CD14-positive monocyte (primary cell): Measurements from ENCODE around the gene CLBA1. TPM values are rescaled to one million over a fixed set of nuclear protein-coding genes. Genes with fewer than 3 reads are reported as not detected.
A peak's percentile ranks its signal among the peaks of the same experiment; 100 is the strongest.

ENCODE experiments used
- DNase-seq, 3 donors: peaks; one replicate each; pipeline ENCODE4 v3.0.0-alpha.2; 2011 to 2022
- H2AFZ ChIP-seq: 2 replicates; pipeline ENCODE4 v1.6.0; 2012; ENCODE audit warnings: mild to moderate bottlenecking, low read depth, low read length, inconsistent platforms; ENCODE audit not compliant: insufficient read depth, poor library complexity, severe bottlenecking
- H3K27ac ChIP-seq, 2 donors: 1 replicate in 1 of 2; 2 replicates in 1 of 2; pipeline ENCODE4 v1.5.1; 2012 to 2013; ENCODE audit warnings: low read length in 2 of 2, control low read depth in 1 of 2, inconsistent platforms in 1 of 2, low read depth in 1 of 2, mild to moderate bottlenecking in 1 of 2
- H3K27me3 ChIP-seq, 2 donors: one replicate each; pipeline versions ENCODE4 v1.6.0 to v1.6.1; 2011 to 2013; ENCODE audit warnings: low read length in 2 of 2; ENCODE audit not compliant: control insufficient read depth in 2 of 2, insufficient read depth in 2 of 2
- H3K36me3 ChIP-seq, 2 donors: replicated peaks in 1 of 2; 1 replicate in 1 of 2; 2 replicates in 1 of 2; pipeline versions ENCODE4 v1.5.1 to v1.6.1; 2012 to 2013; ENCODE audit warnings: low read length in 2 of 2, control low read depth in 1 of 2, inconsistent platforms in 1 of 2, mild to moderate bottlenecking in 1 of 2; ENCODE audit not compliant: insufficient read depth in 2 of 2, control insufficient read depth in 1 of 2
- H3K4me1 ChIP-seq, 2 donors: 1 replicate in 1 of 2; 2 replicates in 1 of 2; pipeline versions ENCODE4 v1.5.1 to v1.6.1; 2012 to 2013; ENCODE audit warnings: low read length in 2 of 2, control low read depth in 1 of 2, inconsistent platforms in 1 of 2, mild to moderate bottlenecking in 1 of 2, moderate library complexity in 1 of 2; ENCODE audit not compliant: insufficient read depth in 2 of 2, control insufficient read depth in 1 of 2
- H3K4me2 ChIP-seq: replicated peaks from 2 replicates; pipeline ENCODE3; 2012; ENCODE audit warnings: low read length, moderate library complexity, mild to moderate bottlenecking; ENCODE audit not compliant: poor library complexity, severe bottlenecking; ENCODE audit errors: extremely low read depth
- H3K4me3 ChIP-seq, 3 experiments: fragments of 200-600 bp in 1 of 3; sonication (generic) in 1 of 3; replicated peaks in 1 of 3; 1 replicate in 2 of 3; 2 replicates in 1 of 3; pipeline ENCODE4 v1.5.1; 2011 to 2013; ENCODE audit warnings: low read length in 3 of 3, mild to moderate bottlenecking in 3 of 3, control low read depth in 2 of 3, low read depth in 2 of 3, inconsistent platforms in 1 of 3, moderate library complexity in 1 of 3
- H3K79me2 ChIP-seq: 2 replicates; pipeline ENCODE4 v1.6.0; 2012; ENCODE audit warnings: mild to moderate bottlenecking, control low read depth, inconsistent platforms, low read length, moderate library complexity; ENCODE audit not compliant: insufficient read depth
- H3K9ac ChIP-seq: 2 replicates; pipeline ENCODE4 v1.6.0; 2017; ENCODE audit warnings: low read length, mild to moderate bottlenecking; ENCODE audit not compliant: insufficient read depth, poor library complexity, severe bottlenecking
- H3K9me3 ChIP-seq, 2 donors: replicated peaks in 1 of 2; 1 replicate in 1 of 2; 2 replicates in 1 of 2; pipeline versions ENCODE4 v1.5.1 to v1.6.1; 2012 to 2013; ENCODE audit warnings: low read length in 2 of 2, control low read depth in 1 of 2; ENCODE audit not compliant: control insufficient read depth in 1 of 2, insufficient read depth in 1 of 2
- H4K20me1 ChIP-seq: 2 replicates; pipeline ENCODE4 v1.6.0; 2012; ENCODE audit warnings: mild to moderate bottlenecking, low read length, control low read depth, moderate library complexity; ENCODE audit not compliant: insufficient read depth
- H3K27ac Mint-ChIP-seq, 7 donors: one replicate each; pipeline ENCODE4 v1.8.0; 2020; ENCODE audit warnings: mild to moderate bottlenecking in 7 of 7, mixed read lengths in 7 of 7, moderate library complexity in 6 of 7, inconsistent platforms in 2 of 7
- H3K27me3 Mint-ChIP-seq, 3 donors: one replicate each; pipeline ENCODE4 v1.8.0; 2021 to 2022; ENCODE audit warnings: low read depth in 3 of 3, mild to moderate bottlenecking in 3 of 3, mixed read lengths in 3 of 3, moderate library complexity in 3 of 3, inconsistent platforms in 1 of 3
- H3K36me3 Mint-ChIP-seq, 2 donors: one replicate each; pipeline ENCODE4 v1.8.0; 2020; ENCODE audit warnings: mixed read lengths in 2 of 2, inconsistent platforms in 1 of 2, mild to moderate bottlenecking in 1 of 2
- H3K4me1 Mint-ChIP-seq: one replicate; pipeline ENCODE4 v1.8.0; 2020; ENCODE audit warnings: mild to moderate bottlenecking, mixed read lengths
- H3K4me3 Mint-ChIP-seq, 2 donors: one replicate each; pipeline ENCODE4 v1.8.0; 2020; ENCODE audit warnings: mild to moderate bottlenecking in 2 of 2, mixed read lengths in 2 of 2, moderate library complexity in 1 of 2
- H3K9me3 Mint-ChIP-seq, 7 donors: one replicate each; pipeline ENCODE4 v1.8.0; 2020 to 2022; ENCODE audit warnings: mixed read lengths in 7 of 7, mild to moderate bottlenecking in 6 of 7, moderate library complexity in 6 of 7, inconsistent platforms in 2 of 7
- CTCF ChIP-seq: fragments of 200-600 bp; IDR thresholded peaks from one replicate; pipeline ENCODE4 v1.8.0; 2022; ENCODE audit warnings: antibody characterized with exemption, mild to moderate bottlenecking
- WGBS: methylation state at CpG from one replicate; pipeline ENCODE4 v1.1.5; 2013; ENCODE audit warnings: missing lambda C conversion rate; ENCODE audit not compliant: insufficient coverage; 5-methylcytosine and 5-hydroxymethylcytosine counted together
- intact Hi-C, 2 donors: fragments of 100-400 bp; cut with micrococcal nuclease; formaldehyde crosslinking; loops; one replicate each; pipeline versions ENCODE4 v1.15.0 to v1.15.1; 2023
- polyA plus RNA-seq, 3 donors: library from polyadenylated mRNA; depleted of rRNA in 1 of 3; unstranded in 2 of 3; stranded (reverse) in 1 of 3; fragments of 300-500 nt in 2 of 3; fragments of >200 nt in 1 of 3; fragmentation: Illumina TruSeq in 2 of 3; gene quantifications; 1 replicate in 2 of 3; 2 replicates in 1 of 3; pipeline ENCODE4 v1.2.3, GENCODE V29; 2012 to 2021

Gene CLBA1
- polyA plus RNA-seq, 3 donors = 0.62 to 0.76 (median 0.63) TPM

- no peak for DNase-seq
- Mint-ChIP-seq H3K9me3 (peaks cover 0 to 4% (median 3%) of the 10 kb centered on the region in 7 donors), H3K4me1 (no peaks in the 10 kb centered on the region), H3K27ac (peak overlapping the region in 1 of 7 donors; percentile 54), H3K27me3 (peaks cover 0 to 6% (median 3%) of the 10 kb centered on the region in 3 donors), H3K4me3 (no peak overlapping the region), H3K36me3 (no peaks in the 10 kb centered on the region)
- no peaks in the 10 kb centered on the region for H3K9me3 ChIP-seq
- no peak overlapping the region for H3K4me3 ChIP-seq
- no peak overlapping the region for H3K27ac ChIP-seq
- H2AFZ ChIP-seq = no peak overlapping the region
- H3K36me3 ChIP-seq = no peaks in the 10 kb centered on the region
- intact Hi-C loops = no loop called here
- TF ChIP-seq CTCF = no peak
- no peak overlapping the region for H3K9ac ChIP-seq
- H3K4me2 ChIP-seq = no peak overlapping the region
- H4K20me1 ChIP-seq = no peaks in the 10 kb centered on the region
- WGBS = 89% methylated on average over 7 of the region's 12 CpGs
- no peaks in the 10 kb centered on the region for H3K79me2 ChIP-seq
- no peaks in the 10 kb centered on the region for H3K27me3 ChIP-seq
- H3K4me1 ChIP-seq = no peaks in the 10 kb centered on the region
These were observed 7.7 kb downstream of the CLBA1 start for GRCh38 chr14:104993306-104993705.

GRCh38 chr14:104993808-104994591 is 8.4 kb downstream of the CLBA1 start:
- Histone ChIP-seq H3K4me3 (no peak overlapping the region), H3K9ac (no peak overlapping the region), H3K27me3 (no peaks in the 10 kb centered on the region), H3K9me3 (no peaks in the 10 kb centered on the region), H3K4me2 (no peak overlapping the region), H3K27ac (no peak overlapping the region), H3K36me3 (no peaks in the 10 kb centered on the region), H3K4me1 (no peaks in the 10 kb centered on the region), H2AFZ (no peak overlapping the region), H4K20me1 (no peaks in the 10 kb centered on the region), H3K79me2 (no peaks in the 10 kb centered on the region)
- Mint-ChIP-seq H3K9me3 (peaks cover 0 to 4% (median 3%) of the 10 kb centered on the region in 7 donors), H3K4me1 (no peaks in the 10 kb centered on the region), H3K27ac (peak overlapping the region in 1 of 7 donors; percentile 58), H3K36me3 (no peaks in the 10 kb centered on the region), H3K27me3 (peaks cover 0 to 5% (median 3%) of the 10 kb centered on the region in 3 donors), H3K4me3 (no peak overlapping the region)
- DNase-seq = no peak
- TF ChIP-seq CTCF = no peak
- intact Hi-C loops = no loop called here
- 64% methylated on average over 21 of the region's 22 CpGs for WGBS
